ENCODE measurements around the gene ELN. TPM values are rescaled to one million over a fixed set of nuclear protein-coding genes. Genes with fewer than 3 reads are reported as not detected.

The ELN gene
- polyA plus RNA-seq, 4 donors, result 1.3 to 87.5 (median 13.2) TPM

- H3K27ac ChIP-seq (ENCODE audit: low read depth in 1 of 3, low read length in 2 of 3), result no peak overlapping the region
Measured at GRCh38 chr7:73985737-73986141, 42.2 kb upstream of the ELN start.

GRCh38 chr7:73986158-73986631 lies 41.8 kb upstream of the ELN start:
- Histone ChIP-seq H3K4me1 (ENCODE audit: control insufficient read depth in 3 of 3, insufficient read depth in 2 of 3, low read depth in 1 of 3, low read length in 2 of 3) (peaks cover 0 to 4% (median 0%) of the 10 kb centered on the region in 3 donors), H3K4me3 (ENCODE audit: low read depth in 1 of 3, low read length in 3 of 3) (no peak overlapping the region), H3K27me3 (ENCODE audit: control insufficient read depth in 3 of 3, insufficient read depth in 3 of 3, low read length in 3 of 3) (no peaks in the 10 kb centered on the region), H3K9me3 (ENCODE audit: control insufficient read depth in 2 of 2, insufficient read depth in 1 of 2, low read depth in 1 of 2, low read length in 1 of 2) (no peaks in the 10 kb centered on the region), H3K36me3 (ENCODE audit: control insufficient read depth in 3 of 3, insufficient read depth in 2 of 3, low read depth in 1 of 3, low read length in 3 of 3) (no peaks in the 10 kb centered on the region), H3K27ac (ENCODE audit: low read depth in 1 of 3, low read length in 2 of 3) (no peak overlapping the region)
- FAIRE-seq (no peak), DNase-seq (peak in 1 of 2 donors; percentile 25)
- 15 to 51% (median 45%) methylated on average over 14 to 17 of the region's 17 CpGs for WGBS, 3 donors

More at GRCh38 chr7:73985737-73986141, 42.2 kb upstream of the ELN start:
- no peaks in the 10 kb centered on the region for H3K9me3 ChIP-seq (ENCODE audit: control insufficient read depth in 2 of 2, insufficient read depth in 1 of 2, low read depth in 1 of 2, low read length in 1 of 2)
- H3K4me1 ChIP-seq (ENCODE audit: control insufficient read depth in 3 of 3, insufficient read depth in 2 of 3, low read depth in 1 of 3, low read length in 2 of 3), result peaks cover 0 to 4% (median 0%) of the 10 kb centered on the region in 3 donors
- 75 to 87% (median 85%) methylated on average over 13 of the region's 13 CpGs for WGBS, 3 donors
- no peak overlapping the region for H3K4me3 ChIP-seq (ENCODE audit: low read depth in 1 of 3, low read length in 3 of 3)
- H3K36me3 ChIP-seq (ENCODE audit: control insufficient read depth in 3 of 3, insufficient read depth in 2 of 3, low read depth in 1 of 3, low read length in 3 of 3), result no peaks in the 10 kb centered on the region
- H3K27me3 ChIP-seq (ENCODE audit: control insufficient read depth in 3 of 3, insufficient read depth in 3 of 3, low read length in 3 of 3), result no peaks in the 10 kb centered on the region
- FAIRE-seq, result no peak
- no peak for DNase-seq

- WGBS, 3 donors, result 71 to 84% (median 82%) methylated on average over 4 of the region's 4 CpGs
- no peak overlapping the region for H3K27ac ChIP-seq (ENCODE audit: low read depth in 1 of 3, low read length in 2 of 3)
- FAIRE-seq, result no peak
Measured at GRCh38 chr7:73987298-73987697, 40.7 kb upstream of the ELN start.

GRCh38 chr7:73988197-73988596 lies 39.8 kb upstream of the ELN start:
- no peaks in the 10 kb centered on the region for H3K9me3 ChIP-seq (ENCODE audit: control insufficient read depth in 2 of 2, insufficient read depth in 1 of 2, low read depth in 1 of 2, low read length in 1 of 2)
- peaks cover 0 to 4% (median 0%) of the 10 kb centered on the region in 3 donors for H3K4me1 ChIP-seq (ENCODE audit: control insufficient read depth in 3 of 3, insufficient read depth in 2 of 3, low read depth in 1 of 3, low read length in 2 of 3)
- no peaks in the 10 kb centered on the region for H3K27me3 ChIP-seq (ENCODE audit: control insufficient read depth in 3 of 3, insufficient read depth in 3 of 3, low read length in 3 of 3)
- H3K36me3 ChIP-seq (ENCODE audit: control insufficient read depth in 3 of 3, insufficient read depth in 2 of 3, low read depth in 1 of 3, low read length in 3 of 3), result no peaks in the 10 kb centered on the region
- H3K27ac ChIP-seq (ENCODE audit: low read depth in 1 of 3, low read length in 2 of 3), result no peak overlapping the region
- H3K4me3 ChIP-seq (ENCODE audit: low read depth in 1 of 3, low read length in 3 of 3), result no peak overlapping the region
- FAIRE-seq (no peak), DNase-seq (no peak)
- 50 to 73% (median 69%) methylated on average over 9 of the region's 9 CpGs for WGBS, 3 donors

More at GRCh38 chr7:73987298-73987697, 40.7 kb upstream of the ELN start:
- no peaks in the 10 kb centered on the region for H3K27me3 ChIP-seq (ENCODE audit: control insufficient read depth in 3 of 3, insufficient read depth in 3 of 3, low read length in 3 of 3)
- H3K4me1 ChIP-seq (ENCODE audit: control insufficient read depth in 3 of 3, insufficient read depth in 2 of 3, low read depth in 1 of 3, low read length in 2 of 3), result peaks cover 0 to 4% (median 0%) of the 10 kb centered on the region in 3 donors
- DNase-seq, result no peak
- H3K36me3 ChIP-seq (ENCODE audit: control insufficient read depth in 3 of 3, insufficient read depth in 2 of 3, low read depth in 1 of 3, low read length in 3 of 3), result no peaks in the 10 kb centered on the region
- no peak overlapping the region for H3K4me3 ChIP-seq (ENCODE audit: low read depth in 1 of 3, low read length in 3 of 3)
- H3K9me3 ChIP-seq (ENCODE audit: control insufficient read depth in 2 of 2, insufficient read depth in 1 of 2, low read depth in 1 of 2, low read length in 1 of 2), result no peaks in the 10 kb centered on the region

- Histone ChIP-seq H3K9me3 (ENCODE audit: control insufficient read depth in 2 of 2, insufficient read depth in 1 of 2, low read depth in 1 of 2, low read length in 1 of 2) (peaks cover 0 to 19% of the 10 kb centered on the region in 2 donors), H3K27me3 (ENCODE audit: control insufficient read depth in 3 of 3, insufficient read depth in 3 of 3, low read length in 3 of 3) (no peaks in the 10 kb centered on the region), H3K27ac (ENCODE audit: low read depth in 1 of 3, low read length in 2 of 3) (no peak overlapping the region), H3K4me1 (ENCODE audit: control insufficient read depth in 3 of 3, insufficient read depth in 2 of 3, low read depth in 1 of 3, low read length in 2 of 3) (no peaks in the 10 kb centered on the region), H3K36me3 (ENCODE audit: control insufficient read depth in 3 of 3, insufficient read depth in 2 of 3, low read depth in 1 of 3, low read length in 3 of 3) (no peaks in the 10 kb centered on the region), H3K4me3 (ENCODE audit: low read depth in 1 of 3, low read length in 3 of 3) (no peak overlapping the region)
- WGBS, 3 donors, result 90 to 94% (median 91%) methylated on average over 7 of the region's 7 CpGs
- DNase-seq (no peak), FAIRE-seq (no peak)
Measured at GRCh38 chr7:73991522-73992100, 36.4 kb upstream of the ELN start.

GRCh38 chr7:73992101-73992562 lies 35.8 kb upstream of the ELN start:
- Histone ChIP-seq H3K36me3 (ENCODE audit: control insufficient read depth in 3 of 3, insufficient read depth in 2 of 3, low read depth in 1 of 3, low read length in 3 of 3) (no peaks in the 10 kb centered on the region), H3K27ac (ENCODE audit: low read depth in 1 of 3, low read length in 2 of 3) (no peak overlapping the region), H3K9me3 (ENCODE audit: control insufficient read depth in 2 of 2, insufficient read depth in 1 of 2, low read depth in 1 of 2, low read length in 1 of 2) (peaks cover 0 to 19% of the 10 kb centered on the region in 2 donors), H3K27me3 (ENCODE audit: control insufficient read depth in 3 of 3, insufficient read depth in 3 of 3, low read length in 3 of 3) (no peaks in the 10 kb centered on the region), H3K4me3 (ENCODE audit: low read depth in 1 of 3, low read length in 3 of 3) (no peak overlapping the region), H3K4me1 (ENCODE audit: control insufficient read depth in 3 of 3, insufficient read depth in 2 of 3, low read depth in 1 of 3, low read length in 2 of 3) (no peaks in the 10 kb centered on the region)
- WGBS, 3 donors, result 64 to 69% (median 67%) methylated on average over 18 of the region's 18 CpGs
- no peak for FAIRE-seq
- DNase-seq, result no peak

GRCh38 chr7:73994023-73994422 lies 34.0 kb upstream of the ELN start:
- Histone ChIP-seq H3K27me3 (ENCODE audit: control insufficient read depth in 3 of 3, insufficient read depth in 3 of 3, low read length in 3 of 3) (no peaks in the 10 kb centered on the region), H3K4me3 (ENCODE audit: low read depth in 1 of 3, low read length in 3 of 3) (no peak overlapping the region), H3K4me1 (ENCODE audit: control insufficient read depth in 3 of 3, insufficient read depth in 2 of 3, low read depth in 1 of 3, low read length in 2 of 3) (no peaks in the 10 kb centered on the region), H3K9me3 (ENCODE audit: control insufficient read depth in 2 of 2, insufficient read depth in 1 of 2, low read depth in 1 of 2, low read length in 1 of 2) (peaks cover 0 to 19% of the 10 kb centered on the region in 2 donors), H3K36me3 (ENCODE audit: control insufficient read depth in 3 of 3, insufficient read depth in 2 of 3, low read depth in 1 of 3, low read length in 3 of 3) (no peaks in the 10 kb centered on the region), H3K27ac (ENCODE audit: low read depth in 1 of 3, low read length in 2 of 3) (no peak overlapping the region)
- DNase-seq (peak in 1 of 2 donors; percentile 82), FAIRE-seq (no peak)
- WGBS, 3 donors, result 25 to 64% (median 57%) methylated on average over 7 of the region's 7 CpGs

- DNase-seq (no peak), FAIRE-seq (no peak)
- H3K4me1 ChIP-seq (ENCODE audit: control insufficient read depth in 3 of 3, insufficient read depth in 2 of 3, low read depth in 1 of 3, low read length in 2 of 3), result no peaks in the 10 kb centered on the region
- H3K9me3 ChIP-seq (ENCODE audit: control insufficient read depth in 2 of 2, insufficient read depth in 1 of 2, low read depth in 1 of 2, low read length in 1 of 2), result peaks cover 0 to 19% of the 10 kb centered on the region in 2 donors
- H3K4me3 ChIP-seq (ENCODE audit: low read depth in 1 of 3, low read length in 3 of 3), result no peak overlapping the region
- no peak overlapping the region for H3K27ac ChIP-seq (ENCODE audit: low read depth in 1 of 3, low read length in 2 of 3)
- no peaks in the 10 kb centered on the region for H3K27me3 ChIP-seq (ENCODE audit: control insufficient read depth in 3 of 3, insufficient read depth in 3 of 3, low read length in 3 of 3)
- H3K36me3 ChIP-seq (ENCODE audit: control insufficient read depth in 3 of 3, insufficient read depth in 2 of 3, low read depth in 1 of 3, low read length in 3 of 3), result no peaks in the 10 kb centered on the region
Measured at GRCh38 chr7:73994761-73995160, 33.2 kb upstream of the ELN start.

- Histone ChIP-seq H3K36me3 (ENCODE audit: control insufficient read depth in 3 of 3, insufficient read depth in 2 of 3, low read depth in 1 of 3, low read length in 3 of 3) (no peaks in the 10 kb centered on the region), H3K9me3 (ENCODE audit: control insufficient read depth in 2 of 2, insufficient read depth in 1 of 2, low read depth in 1 of 2, low read length in 1 of 2) (peaks cover 0 to 19% of the 10 kb centered on the region in 2 donors), H3K4me1 (ENCODE audit: control insufficient read depth in 3 of 3, insufficient read depth in 2 of 3, low read depth in 1 of 3, low read length in 2 of 3) (no peaks in the 10 kb centered on the region), H3K27me3 (ENCODE audit: control insufficient read depth in 3 of 3, insufficient read depth in 3 of 3, low read length in 3 of 3) (no peaks in the 10 kb centered on the region), H3K27ac (ENCODE audit: low read depth in 1 of 3, low read length in 2 of 3) (no peak overlapping the region), H3K4me3 (ENCODE audit: low read depth in 1 of 3, low read length in 3 of 3) (no peak overlapping the region)
- 72 to 82% (median 80%) methylated on average over 4 of the region's 4 CpGs for WGBS, 3 donors
- FAIRE-seq, result no peak
- no peak for DNase-seq
Measured at GRCh38 chr7:73995330-73995729, 32.6 kb upstream of the ELN start.
